ENCODE measurements around the gene CDH8. TPM values are rescaled to one million over a fixed set of nuclear protein-coding genes. Genes with fewer than 3 reads are reported as not detected.

Gene CDH8
- polyA plus RNA-seq, 2 of the 4 experiments (the other 2 are of a cell fraction) = 0.23 to 0.94 TPM

DNA sequence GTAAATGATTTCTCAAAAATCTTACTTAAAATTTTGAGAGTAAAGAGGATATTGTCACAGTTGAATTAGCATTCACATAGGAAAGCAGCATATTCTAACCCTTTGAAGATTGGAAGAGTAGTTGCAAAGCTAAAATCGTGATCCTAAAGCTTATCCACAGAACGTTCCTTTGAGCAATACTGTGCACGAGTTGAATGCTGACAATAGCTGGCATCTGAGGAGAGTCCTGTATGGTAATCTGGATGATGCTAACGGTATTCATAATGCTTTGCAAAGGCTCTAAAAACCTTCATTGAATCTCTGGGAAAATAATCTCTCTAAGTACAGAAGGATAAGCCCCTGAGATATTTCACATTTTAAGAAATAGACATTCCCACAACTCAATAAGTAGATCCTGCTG lies 354.6 kb downstream of the CDH8 start:
- 0% methylated on average over 4 of the region's 4 CpGs for WGBS (ENCODE audit: missing lambda C conversion rate)

DNA sequence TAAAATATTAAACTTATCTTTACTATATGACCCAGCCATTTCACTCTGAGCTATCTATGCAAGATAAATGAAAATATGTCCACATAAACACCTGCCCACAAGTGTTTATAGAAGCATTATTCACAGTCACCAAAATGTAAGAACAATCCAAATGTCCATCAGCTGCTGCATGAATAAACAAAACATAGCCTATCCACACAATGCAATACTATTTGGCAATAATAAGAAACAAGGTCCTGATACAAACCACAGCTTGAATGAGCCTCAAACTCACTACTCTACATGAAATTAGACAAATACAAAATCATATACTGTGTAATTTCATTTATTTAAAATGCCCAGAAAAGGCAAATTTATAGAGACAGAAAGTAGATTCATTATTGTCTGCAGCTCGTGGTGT lies 355.1 kb downstream of the CDH8 start:
- ChIA-PET CTCF (interaction anchor here (0.6 to 0.7 kb wide), 2 partner anchors 43 to 1608 kb away, joined by 3 read pairs; no protein-coding TSS in a partner anchor), POLR2A (no interaction called here)
- Histone ChIP-seq H3K27ac (no peak overlapping the region), H3K4me3 (no peak overlapping the region), H3K4me2 (no peak overlapping the region), H3K4me1 (no peaks in the 10 kb centered on the region), H3K9me3 (no peaks in the 10 kb centered on the region)
- DNase-seq (ENCODE audit: low read depth in 1 of 2, low spot score in 1 of 2) (no peak), ATAC-seq (no peak), FAIRE-seq (no peak)
- WGBS (ENCODE audit: missing lambda C conversion rate) = 0% methylated on average over 1 of the region's 1 CpG
- no peak for TF ChIP-seq JUN (IDR thresholded peaks at IDR 0.05)
- no peak for TF ChIP-seq RCOR1 (IDR thresholded peaks at IDR 0.05; ENCODE audit: low read depth, low read length)
- no peak for TF ChIP-seq HOXB5 (CRISPR knock-in tag; IDR thresholded peaks at IDR 0.05)
- no peak for TF ChIP-seq SMC3 (IDR thresholded peaks at IDR 0.05)

More for the DNA sequence above, 354.6 kb downstream of the CDH8 start:
- ChIA-PET CTCF (no interaction called here), POLR2A (no interaction called here)
- Histone ChIP-seq H3K27ac (no peak overlapping the region), H3K9me3 (no peaks in the 10 kb centered on the region), H3K4me2 (no peak overlapping the region), H3K4me1 (no peaks in the 10 kb centered on the region), H3K4me3 (no peak overlapping the region)
- no peak for TF ChIP-seq EP300 (IDR thresholded peaks at IDR 0.05)
- no peak for TF ChIP-seq TFCP2L1 (CRISPR knock-in tag; IDR thresholded peaks at IDR 0.05)
- TF ChIP-seq RNF2 (IDR thresholded peaks at IDR 0.05; ENCODE audit: borderline replicate concordance, low read depth) = no peak
- TF ChIP-seq FOSB (CRISPR knock-in tag; IDR thresholded peaks at IDR 0.05) = no peak
- TF ChIP-seq SMC3 (IDR thresholded peaks at IDR 0.05) = no peak
- TF ChIP-seq, protein P1, sequence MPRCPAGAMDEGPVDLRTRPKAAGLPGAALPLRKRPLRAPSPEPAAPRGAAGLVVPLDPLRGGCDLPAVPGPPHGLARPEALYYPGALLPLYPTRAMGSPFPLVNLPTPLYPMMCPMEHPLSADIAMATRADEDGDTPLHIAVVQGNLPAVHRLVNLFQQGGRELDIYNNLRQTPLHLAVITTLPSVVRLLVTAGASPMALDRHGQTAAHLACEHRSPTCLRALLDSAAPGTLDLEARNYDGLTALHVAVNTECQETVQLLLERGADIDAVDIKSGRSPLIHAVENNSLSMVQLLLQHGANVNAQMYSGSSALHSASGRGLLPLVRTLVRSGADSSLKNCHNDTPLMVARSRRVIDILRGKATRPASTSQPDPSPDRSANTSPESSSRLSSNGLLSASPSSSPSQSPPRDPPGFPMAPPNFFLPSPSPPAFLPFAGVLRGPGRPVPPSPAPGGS (IDR thresholded peaks at IDR 0.05) = no peak
- TF ChIP-seq, protein P2, sequence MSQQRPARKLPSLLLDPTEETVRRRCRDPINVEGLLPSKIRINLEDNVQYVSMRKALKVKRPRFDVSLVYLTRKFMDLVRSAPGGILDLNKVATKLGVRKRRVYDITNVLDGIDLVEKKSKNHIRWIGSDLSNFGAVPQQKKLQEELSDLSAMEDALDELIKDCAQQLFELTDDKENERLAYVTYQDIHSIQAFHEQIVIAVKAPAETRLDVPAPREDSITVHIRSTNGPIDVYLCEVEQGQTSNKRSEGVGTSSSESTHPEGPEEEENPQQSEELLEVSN (IDR thresholded peaks at IDR 0.05; ENCODE audit: borderline replicate concordance, low read depth) = no peak
- no peak for TF ChIP-seq FOSL2 (IDR thresholded peaks at IDR 0.05)
- TF ChIP-seq FOSL2 (CRISPR knock-in tag; IDR thresholded peaks at IDR 0.05) = no peak
- TF ChIP-seq, protein P3, sequence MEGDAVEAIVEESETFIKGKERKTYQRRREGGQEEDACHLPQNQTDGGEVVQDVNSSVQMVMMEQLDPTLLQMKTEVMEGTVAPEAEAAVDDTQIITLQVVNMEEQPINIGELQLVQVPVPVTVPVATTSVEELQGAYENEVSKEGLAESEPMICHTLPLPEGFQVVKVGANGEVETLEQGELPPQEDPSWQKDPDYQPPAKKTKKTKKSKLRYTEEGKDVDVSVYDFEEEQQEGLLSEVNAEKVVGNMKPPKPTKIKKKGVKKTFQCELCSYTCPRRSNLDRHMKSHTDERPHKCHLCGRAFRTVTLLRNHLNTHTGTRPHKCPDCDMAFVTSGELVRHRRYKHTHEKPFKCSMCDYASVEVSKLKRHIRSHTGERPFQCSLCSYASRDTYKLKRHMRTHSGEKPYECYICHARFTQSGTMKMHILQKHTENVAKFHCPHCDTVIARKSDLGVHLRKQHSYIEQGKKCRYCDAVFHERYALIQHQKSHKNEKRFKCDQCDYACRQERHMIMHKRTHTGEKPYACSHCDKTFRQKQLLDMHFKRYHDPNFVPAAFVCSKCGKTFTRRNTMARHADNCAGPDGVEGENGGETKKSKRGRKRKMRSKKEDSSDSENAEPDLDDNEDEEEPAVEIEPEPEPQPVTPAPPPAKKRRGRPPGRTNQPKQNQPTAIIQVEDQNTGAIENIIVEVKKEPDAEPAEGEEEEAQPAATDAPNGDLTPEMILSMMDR (IDR thresholded peaks at IDR 0.05) = no peak
- TF ChIP-seq, protein P4, sequence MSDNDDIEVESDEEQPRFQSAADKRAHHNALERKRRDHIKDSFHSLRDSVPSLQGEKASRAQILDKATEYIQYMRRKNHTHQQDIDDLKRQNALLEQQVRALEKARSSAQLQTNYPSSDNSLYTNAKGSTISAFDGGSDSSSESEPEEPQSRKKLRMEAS (IDR thresholded peaks at IDR 0.05) = no peak
- TF ChIP-seq GATA3 (IDR thresholded peaks at IDR 0.05; ENCODE audit: borderline replicate concordance) = no peak
- TF ChIP-seq, protein P5, sequence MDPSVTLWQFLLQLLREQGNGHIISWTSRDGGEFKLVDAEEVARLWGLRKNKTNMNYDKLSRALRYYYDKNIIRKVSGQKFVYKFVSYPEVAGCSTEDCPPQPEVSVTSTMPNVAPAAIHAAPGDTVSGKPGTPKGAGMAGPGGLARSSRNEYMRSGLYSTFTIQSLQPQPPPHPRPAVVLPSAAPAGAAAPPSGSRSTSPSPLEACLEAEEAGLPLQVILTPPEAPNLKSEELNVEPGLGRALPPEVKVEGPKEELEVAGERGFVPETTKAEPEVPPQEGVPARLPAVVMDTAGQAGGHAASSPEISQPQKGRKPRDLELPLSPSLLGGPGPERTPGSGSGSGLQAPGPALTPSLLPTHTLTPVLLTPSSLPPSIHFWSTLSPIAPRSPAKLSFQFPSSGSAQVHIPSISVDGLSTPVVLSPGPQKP (IDR thresholded peaks at IDR 0.05; ENCODE audit: low read depth, low read length) = no peak
- TF ChIP-seq SREBF2 (IDR thresholded peaks at IDR 0.05) = no peak
- TF ChIP-seq JUNB (IDR thresholded peaks at IDR 0.05) = no peak
- TF ChIP-seq EHF (CRISPR knock-in tag; IDR thresholded peaks at IDR 0.05) = no peak
- no peak for TF ChIP-seq HOXA7 (CRISPR knock-in tag; IDR thresholded peaks at IDR 0.05)
- TF ChIP-seq CHD4 (IDR thresholded peaks at IDR 0.05; ENCODE audit: borderline replicate concordance) = no peak
- TF ChIP-seq RFX5 (IDR thresholded peaks at IDR 0.05) = no peak
- TF ChIP-seq HDAC2 (IDR thresholded peaks at IDR 0.05) = no peak
- no peak for TF ChIP-seq NPAS2 (CRISPR knock-in tag; IDR thresholded peaks at IDR 0.05; ENCODE audit: borderline replicate concordance)
- DNase-seq (ENCODE audit: low read depth in 1 of 2, low spot score in 1 of 2) = no peak
- FAIRE-seq = no peak
- no peak for ATAC-seq
